ENCODE data around the gene KIRREL1.

Gene KIRREL1

DNA sequence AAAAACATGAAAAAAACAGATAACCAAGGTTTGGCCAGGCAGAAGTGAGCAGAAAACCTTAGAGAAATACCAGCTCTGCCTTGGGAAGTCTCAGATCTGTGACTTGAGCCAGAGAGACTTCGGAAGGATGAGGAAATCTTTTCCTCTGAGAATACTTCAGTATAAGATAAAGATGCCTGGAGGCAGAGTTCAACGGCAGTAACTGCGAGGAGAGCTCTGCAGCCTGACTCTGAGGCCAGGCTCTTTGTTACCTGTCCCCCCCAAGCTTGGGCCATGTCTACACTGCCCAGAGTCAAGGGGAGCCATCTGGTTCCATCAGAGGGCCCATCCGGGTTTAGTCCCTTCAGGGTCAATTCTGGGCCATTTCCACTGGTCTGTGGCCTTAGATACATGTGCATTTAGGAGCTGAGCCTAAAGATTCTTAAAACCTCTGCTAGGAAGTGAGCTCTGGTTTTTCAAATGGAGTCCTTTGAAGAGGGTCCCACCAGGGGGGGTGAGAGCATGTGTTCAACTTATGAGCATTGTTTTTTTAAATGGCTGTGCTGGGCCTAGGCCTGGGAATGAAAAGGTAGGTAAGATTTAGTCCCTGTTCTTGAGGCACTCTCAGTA is 8.7 kb downstream of the KIRREL1 start:
- Histone ChIP-seq H3K4me3 (ENCODE audit: low read depth, low read length, poor library complexity, severe bottlenecking) (no peak overlapping the region), H3K4me2 (ENCODE audit: low read length) (no peak overlapping the region), H3K9me2 (ENCODE audit: low read depth, low read length) (no peaks in the 10 kb centered on the region), H3K36me3 (ENCODE audit: insufficient read depth, low read length) (no peaks in the 10 kb centered on the region), H4K20me1 (ENCODE audit: insufficient read depth, low read length) (no peaks in the 10 kb centered on the region), H3F3A (ENCODE audit: insufficient read depth, low read length) (no peaks in the 10 kb centered on the region), H3K79me2 (ENCODE audit: insufficient read depth, low read length) (no peaks in the 10 kb centered on the region), H3K27ac (ENCODE audit: low read depth, low read length, poor library complexity, severe bottlenecking) (no peak overlapping the region), H3K9me3 (ENCODE audit: low read length) (no peaks in the 10 kb centered on the region), H3K4me1 (ENCODE audit: insufficient read depth, low read length, severe bottlenecking) (no peaks in the 10 kb centered on the region), H3K9ac (ENCODE audit: low read length) (no peak overlapping the region), H3K27me3 (ENCODE audit: insufficient read depth, low read length) (peaks cover under 1% of the 10 kb centered on the region; the same call in 1 of the 2 replicates), H2AFZ (ENCODE audit: low read length) (no peak overlapping the region)
- TF ChIP-seq, protein P1, sequence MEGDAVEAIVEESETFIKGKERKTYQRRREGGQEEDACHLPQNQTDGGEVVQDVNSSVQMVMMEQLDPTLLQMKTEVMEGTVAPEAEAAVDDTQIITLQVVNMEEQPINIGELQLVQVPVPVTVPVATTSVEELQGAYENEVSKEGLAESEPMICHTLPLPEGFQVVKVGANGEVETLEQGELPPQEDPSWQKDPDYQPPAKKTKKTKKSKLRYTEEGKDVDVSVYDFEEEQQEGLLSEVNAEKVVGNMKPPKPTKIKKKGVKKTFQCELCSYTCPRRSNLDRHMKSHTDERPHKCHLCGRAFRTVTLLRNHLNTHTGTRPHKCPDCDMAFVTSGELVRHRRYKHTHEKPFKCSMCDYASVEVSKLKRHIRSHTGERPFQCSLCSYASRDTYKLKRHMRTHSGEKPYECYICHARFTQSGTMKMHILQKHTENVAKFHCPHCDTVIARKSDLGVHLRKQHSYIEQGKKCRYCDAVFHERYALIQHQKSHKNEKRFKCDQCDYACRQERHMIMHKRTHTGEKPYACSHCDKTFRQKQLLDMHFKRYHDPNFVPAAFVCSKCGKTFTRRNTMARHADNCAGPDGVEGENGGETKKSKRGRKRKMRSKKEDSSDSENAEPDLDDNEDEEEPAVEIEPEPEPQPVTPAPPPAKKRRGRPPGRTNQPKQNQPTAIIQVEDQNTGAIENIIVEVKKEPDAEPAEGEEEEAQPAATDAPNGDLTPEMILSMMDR (IDR thresholded peaks at IDR 0.05; ENCODE audit: low read length) = no peak
- no peak for TF ChIP-seq EZH2 (IDR thresholded peaks at IDR 0.05; ENCODE audit: borderline replicate concordance, low read length)

DNA sequence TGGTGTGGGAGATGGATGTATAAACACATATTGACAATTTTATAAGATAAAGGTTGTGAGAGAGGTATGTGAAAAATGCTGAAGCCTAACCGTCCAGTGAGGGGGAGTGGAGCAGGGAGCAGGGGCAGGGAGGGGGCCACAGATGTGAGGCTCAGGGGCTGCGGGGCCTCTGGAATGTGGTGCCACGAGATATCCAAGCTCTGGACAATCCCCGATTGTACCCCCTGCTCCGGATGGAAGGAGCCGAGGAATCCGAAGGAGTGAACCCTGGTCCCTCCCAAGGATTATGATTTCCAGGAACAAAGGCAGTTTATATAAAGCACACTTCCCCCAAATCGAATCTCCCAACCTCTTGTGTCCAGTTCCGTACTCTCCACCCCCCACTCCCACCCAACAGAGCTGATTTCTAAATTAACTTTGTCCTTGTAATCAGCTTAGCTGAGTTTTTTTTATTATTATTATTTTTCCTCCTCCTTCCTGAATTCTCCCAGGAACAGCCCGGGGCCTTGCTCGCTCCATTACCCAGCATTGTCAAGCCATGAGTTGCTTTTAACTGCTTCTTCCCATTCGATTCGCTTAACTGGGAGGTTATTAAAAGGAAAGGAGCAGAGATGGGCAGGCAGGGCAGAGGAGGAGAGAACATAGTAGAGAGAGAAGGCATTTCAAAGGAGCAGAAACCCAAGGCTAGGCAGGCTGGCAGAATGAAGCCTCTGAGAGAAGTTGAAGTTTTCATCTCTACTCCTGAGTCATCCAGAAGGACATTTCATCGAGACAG is 9.4 kb downstream of the KIRREL1 start:
- Histone ChIP-seq H3K27me3 (ENCODE audit: insufficient read depth, low read length) (no peaks in the 10 kb centered on the region), H3K4me1 (ENCODE audit: insufficient read depth, low read length, severe bottlenecking) (no peaks in the 10 kb centered on the region), H3K4me2 (ENCODE audit: low read length) (no peak overlapping the region), H3K9me2 (ENCODE audit: low read depth, low read length) (no peaks in the 10 kb centered on the region), H3K79me2 (ENCODE audit: insufficient read depth, low read length) (no peaks in the 10 kb centered on the region), H3K9me3 (ENCODE audit: low read length) (no peaks in the 10 kb centered on the region), H3K27ac (ENCODE audit: low read depth, low read length, poor library complexity, severe bottlenecking) (no peak overlapping the region), H3K9ac (ENCODE audit: low read length) (no peak overlapping the region), H3K36me3 (ENCODE audit: insufficient read depth, low read length) (no peaks in the 10 kb centered on the region), H3K4me3 (ENCODE audit: low read depth, low read length, poor library complexity, severe bottlenecking) (no peak overlapping the region), H2AFZ (ENCODE audit: low read length) (no peak overlapping the region), H4K20me1 (ENCODE audit: insufficient read depth, low read length) (no peaks in the 10 kb centered on the region), H3F3A (ENCODE audit: insufficient read depth, low read length) (no peaks in the 10 kb centered on the region)
- TF ChIP-seq EZH2 (IDR thresholded peaks at IDR 0.05; ENCODE audit: borderline replicate concordance, low read length) = no peak
- TF ChIP-seq, protein P1 (IDR thresholded peaks at IDR 0.05; ENCODE audit: low read length) = no peak

DNA sequence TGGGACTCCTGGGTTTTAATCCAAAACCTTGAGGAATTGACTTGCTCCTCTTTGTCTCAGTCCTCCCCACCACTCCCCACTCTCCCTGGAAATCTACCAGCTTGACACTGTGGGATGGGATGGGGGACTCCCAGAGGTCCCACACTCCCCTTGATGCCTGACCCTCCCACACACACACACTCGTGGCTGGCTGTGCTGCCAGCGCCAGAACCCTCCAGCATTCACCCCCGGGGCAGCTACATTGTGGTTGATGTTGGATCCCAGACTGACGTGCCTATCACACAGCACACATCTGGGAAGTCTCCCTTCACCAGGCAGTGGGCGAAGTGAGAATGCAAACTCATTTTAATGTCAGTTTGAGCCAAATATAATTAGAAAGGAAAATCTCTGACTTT is 10.0 kb downstream of the KIRREL1 start:
- no peaks in the 10 kb centered on the region for H3K79me2 ChIP-seq (ENCODE audit: insufficient read depth, low read length)
- H3K36me3 ChIP-seq (ENCODE audit: insufficient read depth, low read length) = no peaks in the 10 kb centered on the region
- H3F3A ChIP-seq (ENCODE audit: insufficient read depth, low read length) = no peaks in the 10 kb centered on the region
- TF ChIP-seq EZH2 (IDR thresholded peaks at IDR 0.05; ENCODE audit: borderline replicate concordance, low read length) = no peak
- TF ChIP-seq, protein P1 (IDR thresholded peaks at IDR 0.05; ENCODE audit: low read length) = no peak
- no peaks in the 10 kb centered on the region for H3K27me3 ChIP-seq (ENCODE audit: insufficient read depth, low read length)
- no peaks in the 10 kb centered on the region for H4K20me1 ChIP-seq (ENCODE audit: insufficient read depth, low read length)
- no peaks in the 10 kb centered on the region for H3K9me2 ChIP-seq (ENCODE audit: low read depth, low read length)
- H2AFZ ChIP-seq (ENCODE audit: low read length) = no peak overlapping the region
- no peak overlapping the region for H3K27ac ChIP-seq (ENCODE audit: low read depth, low read length, poor library complexity, severe bottlenecking)
- no peaks in the 10 kb centered on the region for H3K4me1 ChIP-seq (ENCODE audit: insufficient read depth, low read length, severe bottlenecking)
- H3K9me3 ChIP-seq (ENCODE audit: low read length) = no peaks in the 10 kb centered on the region
- H3K4me3 ChIP-seq (ENCODE audit: low read depth, low read length, poor library complexity, severe bottlenecking) = no peak overlapping the region
- no peak overlapping the region for H3K4me2 ChIP-seq (ENCODE audit: low read length)
- no peak overlapping the region for H3K9ac ChIP-seq (ENCODE audit: low read length)
